Neural progenitor cell (in vitro differentiated cells): ENCODE results near the gene RAD51AP1. TPM values are rescaled to one million over a fixed set of nuclear protein-coding genes. Genes with fewer than 3 reads are reported as not detected.

ENCODE experiments used
- DNase-seq: peaks from one replicate; pipeline ENCODE4 v3.0.0-alpha.2; 2016; ENCODE audit warnings: low spot score
- H2AFZ ChIP-seq: fragments of 200-600 bp; sonication (generic); replicated peaks from 2 replicates; pipeline ENCODE4 v1.6.1; 2016; ENCODE audit warnings: antibody characterized with exemption
- H3F3A ChIP-seq: fragments of 200-600 bp; sonication (generic); 2 replicates; pipeline ENCODE4 v1.6.1; 2016; ENCODE audit warnings: antibody characterized with exemption, low read depth
- H3K27ac ChIP-seq: fragments of 200-600 bp; sonication (generic); 2 replicates; pipeline ENCODE4 v1.5.1; 2016; ENCODE audit warnings: mild to moderate bottlenecking
- H3K27me3 ChIP-seq: fragments of 200-600 bp; sonication (generic); 2 replicates; pipeline ENCODE4 v1.6.1; 2016; ENCODE audit warnings: mild to moderate bottlenecking, moderate library complexity
- H3K36me3 ChIP-seq: fragments of 200-600 bp; sonication (generic); 2 replicates; pipeline ENCODE4 v1.5.1; 2016
- H3K4me1 ChIP-seq: fragments of 200-600 bp; sonication (generic); 2 replicates; pipeline ENCODE4 v1.6.1; 2016; ENCODE audit warnings: mixed run types
- H3K4me2 ChIP-seq: fragments of 200-600 bp; sonication (generic); 2 replicates; pipeline ENCODE4 v1.6.1; 2016
- H3K4me3 ChIP-seq: fragments of 200-600 bp; sonication (generic); 2 replicates; pipeline ENCODE4 v1.5.1; 2016
- H3K79me2 ChIP-seq: fragments of 200-600 bp; sonication (generic); 2 replicates; pipeline ENCODE4 v1.6.1; 2016; ENCODE audit warnings: low read depth
- H3K9ac ChIP-seq: fragments of 200-600 bp; sonication (generic); 2 replicates; pipeline ENCODE4 v1.6.1; 2016
- H3K9me3 ChIP-seq: fragments of 200-600 bp; sonication (generic); 2 replicates; pipeline ENCODE4 v1.5.1; 2016; ENCODE audit warnings: low read depth
- H4K20me1 ChIP-seq: fragments of 200-600 bp; sonication (generic); 2 replicates; pipeline ENCODE4 v1.6.1; 2016; ENCODE audit warnings: low read depth
- H3K27ac Mint-ChIP-seq: 3 replicates; pipeline ENCODE4 v1.8.0; 2021; ENCODE audit warnings: mixed read lengths
- H3K27me3 Mint-ChIP-seq: 2 replicates; pipeline ENCODE4 v1.8.0; 2022; ENCODE audit warnings: low read depth, mild to moderate bottlenecking, inconsistent platforms, moderate library complexity, mixed read lengths; ENCODE audit not compliant: insufficient read depth
- H3K36me3 Mint-ChIP-seq: 3 replicates; pipeline ENCODE4 v1.8.0; 2021; ENCODE audit warnings: mixed read lengths
- H3K4me1 Mint-ChIP-seq: 3 replicates; pipeline ENCODE4 v1.8.0; 2021; ENCODE audit warnings: mixed read lengths
- H3K4me3 Mint-ChIP-seq: 3 replicates; pipeline ENCODE4 v1.8.0; 2021; ENCODE audit warnings: mild to moderate bottlenecking, moderate library complexity, mixed read lengths
- H3K9me3 Mint-ChIP-seq: 3 replicates; pipeline ENCODE4 v1.8.0; 2020; ENCODE audit warnings: mixed read lengths
- EZH2 ChIP-seq: fragments of 200-600 bp; sonication (generic); IDR thresholded peaks from 2 replicates; pipeline ENCODE4 v1.6.1; 2017; ENCODE audit warnings: antibody characterized with exemption, mild to moderate bottlenecking, moderate library complexity
- EZH2phosphoT487 ChIP-seq: fragments of 200-600 bp; sonication (generic); IDR thresholded peaks from 2 replicates; pipeline ENCODE4 v1.6.1; 2017; ENCODE audit warnings: antibody characterized with exemption
- total RNA-seq: library from RNA; depleted of rRNA; stranded (reverse); fragments of >200 nt; gene quantifications from 2 replicates; pipeline ENCODE4 v1.2.3, GENCODE V29; 2015; ENCODE audit warnings: low replicate concordance
- TF ChIP-seq, protein P1 (sequence below): fragments of 200-600 bp; sonication (generic); IDR thresholded peaks from 2 replicates; pipeline ENCODE4 v1.5.1; 2017; ENCODE audit warnings: antibody characterized with exemption, mild to moderate bottlenecking

The RAD51AP1 gene
- total RNA-seq, 1 donor from 2014 or later = 189 TPM

DNA sequence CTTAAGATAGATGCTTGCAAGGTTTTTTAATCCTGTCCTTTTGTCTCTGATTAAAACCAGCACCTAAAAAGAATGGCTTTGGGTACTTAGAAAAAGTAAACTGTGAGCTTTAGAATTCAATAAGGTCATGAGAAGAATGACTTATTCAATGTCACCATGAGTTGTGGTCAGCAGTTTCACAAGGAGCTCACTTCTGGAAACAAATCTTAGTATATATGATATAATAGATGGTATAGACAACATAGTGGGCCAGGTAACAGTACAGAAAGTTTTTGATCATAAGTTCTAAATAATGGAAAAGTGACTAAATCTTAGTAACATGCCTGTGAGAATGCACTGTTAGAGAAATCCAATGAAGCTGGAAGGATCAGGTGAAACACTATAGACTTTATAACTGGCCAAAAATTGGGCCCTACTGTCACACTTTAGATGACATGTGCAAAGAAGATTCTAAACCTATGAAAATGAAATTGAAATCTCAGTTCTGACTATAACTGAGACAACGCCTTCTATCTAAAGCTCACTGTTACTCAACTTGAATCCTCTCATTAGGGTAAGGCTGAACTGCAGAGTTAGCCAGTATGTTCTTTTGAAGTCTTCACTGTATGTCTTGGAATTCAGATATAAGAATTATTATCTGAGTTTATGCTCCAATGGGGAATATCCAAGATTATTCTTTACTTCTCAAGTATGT, 42.4 kb upstream of the RAD51AP1 start:
- Mint-ChIP-seq H3K9me3 (no peaks in the 10 kb centered on the region), H3K36me3 (peaks cover 25% of the 10 kb centered on the region), H3K27ac (no peak overlapping the region), H3K4me3 (no peak overlapping the region), H3K27me3 (no peaks in the 10 kb centered on the region), H3K4me1 (no peaks in the 10 kb centered on the region)
- no peak overlapping the region for H3K4me2 ChIP-seq
- no peak for TF ChIP-seq EZH2phosphoT487
- TF ChIP-seq, protein P1, sequence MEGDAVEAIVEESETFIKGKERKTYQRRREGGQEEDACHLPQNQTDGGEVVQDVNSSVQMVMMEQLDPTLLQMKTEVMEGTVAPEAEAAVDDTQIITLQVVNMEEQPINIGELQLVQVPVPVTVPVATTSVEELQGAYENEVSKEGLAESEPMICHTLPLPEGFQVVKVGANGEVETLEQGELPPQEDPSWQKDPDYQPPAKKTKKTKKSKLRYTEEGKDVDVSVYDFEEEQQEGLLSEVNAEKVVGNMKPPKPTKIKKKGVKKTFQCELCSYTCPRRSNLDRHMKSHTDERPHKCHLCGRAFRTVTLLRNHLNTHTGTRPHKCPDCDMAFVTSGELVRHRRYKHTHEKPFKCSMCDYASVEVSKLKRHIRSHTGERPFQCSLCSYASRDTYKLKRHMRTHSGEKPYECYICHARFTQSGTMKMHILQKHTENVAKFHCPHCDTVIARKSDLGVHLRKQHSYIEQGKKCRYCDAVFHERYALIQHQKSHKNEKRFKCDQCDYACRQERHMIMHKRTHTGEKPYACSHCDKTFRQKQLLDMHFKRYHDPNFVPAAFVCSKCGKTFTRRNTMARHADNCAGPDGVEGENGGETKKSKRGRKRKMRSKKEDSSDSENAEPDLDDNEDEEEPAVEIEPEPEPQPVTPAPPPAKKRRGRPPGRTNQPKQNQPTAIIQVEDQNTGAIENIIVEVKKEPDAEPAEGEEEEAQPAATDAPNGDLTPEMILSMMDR = no peak
- TF ChIP-seq EZH2 = no peak
- H3K27me3 ChIP-seq = no peaks in the 10 kb centered on the region
- DNase-seq = no peak
- H3K9me3 ChIP-seq = no peaks in the 10 kb centered on the region
- H3F3A ChIP-seq = no peaks in the 10 kb centered on the region
- H3K9ac ChIP-seq = no peak overlapping the region
- H2AFZ ChIP-seq = no peak overlapping the region
- no peaks in the 10 kb centered on the region for H3K4me1 ChIP-seq
- peaks cover 4% of the 10 kb centered on the region for H3K36me3 ChIP-seq
- no peaks in the 10 kb centered on the region for H4K20me1 ChIP-seq
- no peak overlapping the region for H3K4me3 ChIP-seq
- H3K79me2 ChIP-seq = no peaks in the 10 kb centered on the region
- H3K27ac ChIP-seq = no peak overlapping the region

DNA sequence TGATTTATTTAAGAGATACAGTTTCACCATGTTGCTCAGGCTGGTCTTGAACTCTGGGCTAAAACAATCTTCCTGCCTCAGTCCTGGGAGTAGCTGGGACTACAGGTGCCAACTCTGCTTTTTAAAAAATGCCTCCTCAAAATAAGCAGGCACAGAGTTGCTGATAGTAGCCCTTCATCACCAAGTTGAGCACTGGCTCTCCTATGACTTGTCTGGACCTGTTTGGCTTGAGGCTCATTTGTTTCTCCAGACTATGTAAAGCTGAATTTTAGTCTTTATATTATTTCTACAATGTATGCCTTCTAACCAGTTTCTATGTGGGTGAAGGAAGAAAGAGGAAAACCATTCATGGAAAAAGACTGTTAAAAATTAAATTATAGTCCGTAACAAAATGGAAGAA, 39.5 kb upstream of the RAD51AP1 start:
- H3K27ac Mint-ChIP-seq = no peak overlapping the region
- Histone ChIP-seq H4K20me1 (no peaks in the 10 kb centered on the region), H3K36me3 (peaks cover 4% of the 10 kb centered on the region), H3K79me2 (no peaks in the 10 kb centered on the region), H3K9me3 (no peaks in the 10 kb centered on the region), H2AFZ (no peak overlapping the region), H3K4me3 (no peak overlapping the region), H3F3A (no peaks in the 10 kb centered on the region), H3K27me3 (no peaks in the 10 kb centered on the region), H3K9ac (no peak overlapping the region), H3K4me2 (no peak overlapping the region), H3K27ac (no peak overlapping the region), H3K4me1 (no peaks in the 10 kb centered on the region)
- peaks cover 28% of the 10 kb centered on the region for H3K36me3 Mint-ChIP-seq
- no peaks in the 10 kb centered on the region for H3K9me3 Mint-ChIP-seq
- no peaks in the 10 kb centered on the region for H3K27me3 Mint-ChIP-seq
- no peak for DNase-seq
- H3K4me1 Mint-ChIP-seq = no peaks in the 10 kb centered on the region
- no peak overlapping the region for H3K4me3 Mint-ChIP-seq
- TF ChIP-seq, protein P1 = no peak
- no peak for TF ChIP-seq EZH2
- TF ChIP-seq EZH2phosphoT487 = no peak

DNA sequence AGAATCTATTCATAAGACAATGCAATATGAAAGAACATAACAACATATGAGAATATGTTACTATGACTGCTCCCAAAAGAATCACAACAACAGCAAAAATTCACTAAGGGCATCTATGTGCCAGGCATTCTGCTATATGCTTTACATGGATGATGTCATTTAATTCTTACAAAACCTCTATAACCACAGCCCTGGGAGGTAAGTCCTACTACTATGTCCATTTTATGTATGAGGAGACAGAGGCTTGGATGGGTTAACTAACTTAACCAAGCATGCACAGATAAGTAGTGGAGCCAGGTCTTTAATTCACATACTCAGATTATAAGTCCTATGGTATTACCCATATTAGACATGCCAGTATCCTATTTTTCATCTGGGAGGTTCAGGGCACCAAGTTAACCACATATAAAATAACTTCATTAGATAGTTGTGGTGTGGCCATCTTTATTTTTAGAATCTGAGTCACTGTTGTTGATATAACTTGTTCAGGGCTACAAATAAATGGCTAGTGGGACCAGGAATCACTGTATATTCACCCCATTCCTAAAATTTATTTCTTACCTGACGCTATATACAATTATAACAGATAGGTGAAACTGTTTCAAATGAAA, 33.2 kb upstream of the RAD51AP1 start:
- H3K27ac Mint-ChIP-seq = no peak overlapping the region
- H3K4me3 Mint-ChIP-seq = no peak overlapping the region
- Histone ChIP-seq H3K9ac (no peak overlapping the region), H3K27ac (no peak overlapping the region), H2AFZ (no peak overlapping the region), H3K36me3 (no peaks in the 10 kb centered on the region), H3F3A (no peaks in the 10 kb centered on the region), H4K20me1 (no peaks in the 10 kb centered on the region), H3K4me3 (no peak overlapping the region), H3K4me2 (no peak overlapping the region), H3K79me2 (peaks cover 5% of the 10 kb centered on the region), H3K4me1 (peaks cover 7% of the 10 kb centered on the region), H3K27me3 (no peaks in the 10 kb centered on the region), H3K9me3 (no peaks in the 10 kb centered on the region)
- peaks cover 10% of the 10 kb centered on the region for H3K36me3 Mint-ChIP-seq
- H3K4me1 Mint-ChIP-seq = peaks cover 4% of the 10 kb centered on the region
- DNase-seq = no peak
- no peaks in the 10 kb centered on the region for H3K27me3 Mint-ChIP-seq
- TF ChIP-seq, protein P1 = no peak
- TF ChIP-seq EZH2 = no peak
- no peak for TF ChIP-seq EZH2phosphoT487
- H3K9me3 Mint-ChIP-seq = no peaks in the 10 kb centered on the region
